Duodenal mucosa (tissue), 2 donors: Measurements from ENCODE around the gene CYP4F22.

Source experiments
- H3K27ac ChIP-seq: one replicate; pipeline ENCODE4 v1.7.0; 2013; ENCODE audit warnings: low read depth, low read length
- H3K27me3 ChIP-seq, 2 donors: one replicate each; pipeline ENCODE4 v1.7.0; 2013; ENCODE audit warnings: low read length in 2 of 2, control low read depth in 1 of 2; ENCODE audit not compliant: insufficient read depth in 2 of 2, control insufficient read depth in 1 of 2
- H3K36me3 ChIP-seq, 2 donors: one replicate each; pipeline ENCODE4 v1.7.0; 2013; ENCODE audit warnings: low read length in 2 of 2, control low read depth in 1 of 2; ENCODE audit not compliant: insufficient read depth in 2 of 2, control insufficient read depth in 1 of 2
- H3K4me1 ChIP-seq, 2 donors: one replicate each; pipeline ENCODE4 v1.7.0; 2013; ENCODE audit warnings: low read length in 2 of 2, control low read depth in 1 of 2; ENCODE audit not compliant: insufficient read depth in 2 of 2, control insufficient read depth in 1 of 2
- H3K4me3 ChIP-seq, 2 donors: one replicate each; pipeline ENCODE4 v1.7.0; 2013; ENCODE audit warnings: low read length in 2 of 2, low read depth in 1 of 2
- H3K9ac ChIP-seq, 2 donors: one replicate each; pipeline ENCODE4 v1.7.0; 2013; ENCODE audit warnings: low read length in 2 of 2, low read depth in 1 of 2
- H3K9me3 ChIP-seq, 2 donors: one replicate each; pipeline ENCODE4 v1.7.0; 2013; ENCODE audit warnings: low read length in 2 of 2, control low read depth in 1 of 2; ENCODE audit not compliant: control insufficient read depth in 1 of 2

CYP4F22 gene

DNA sequence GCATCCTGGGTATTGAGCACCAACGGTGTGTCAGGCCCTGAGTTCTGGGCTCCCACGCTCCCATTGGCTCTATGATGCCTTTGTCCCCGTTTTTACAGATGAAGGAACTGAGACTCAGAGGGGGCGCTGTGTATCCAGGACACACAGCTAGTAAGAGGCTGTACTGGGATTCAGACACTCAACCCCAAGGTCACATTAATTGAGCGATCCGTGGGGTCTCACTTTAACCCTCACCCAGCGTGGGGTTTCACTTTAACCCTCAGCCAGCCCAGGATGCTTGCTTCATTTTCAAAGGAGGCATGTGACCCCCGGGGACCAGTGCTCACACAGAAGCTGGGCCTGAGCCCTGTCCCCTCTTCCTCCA is 42.6 kb downstream of the CYP4F22 start:
- H3K4me3 ChIP-seq: peak overlapping the region; percentile 33 to 66
- no peak overlapping the region for H3K9ac ChIP-seq
- no peaks in the 10 kb centered on the region for H3K36me3 ChIP-seq
- H3K9me3 ChIP-seq: no peaks in the 10 kb centered on the region
- no peak overlapping the region for H3K27ac ChIP-seq
- H3K4me1 ChIP-seq: peaks cover 4 to 16% of the 10 kb centered on the region in 2 donors
- H3K27me3 ChIP-seq: peaks cover 4 to 15% of the 10 kb centered on the region in 2 donors

- H3K9ac ChIP-seq: no peak overlapping the region
These were observed 43.1 kb downstream of the CYP4F22 start for GRCh38 chr19:15551293-15552004.

DNA sequence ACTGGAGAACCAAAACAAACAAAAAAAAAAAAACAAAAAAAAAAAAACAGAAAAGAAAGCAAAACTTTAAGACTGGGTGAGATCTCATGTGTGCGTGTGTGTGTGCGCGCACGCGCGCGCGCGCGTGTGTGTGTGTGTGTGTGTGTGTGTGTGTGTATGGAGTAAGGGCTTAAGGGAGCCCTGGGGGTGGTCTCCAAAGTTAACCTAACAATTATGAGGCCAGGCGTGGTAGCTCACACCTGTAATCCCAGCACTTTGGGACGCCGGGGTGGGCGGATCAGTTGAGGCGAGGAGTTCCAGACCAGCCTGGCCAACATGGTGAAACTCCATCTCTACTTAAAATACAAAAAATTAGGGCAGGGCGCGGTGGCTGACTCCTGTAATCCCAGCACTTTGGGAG is 46.7 kb downstream of the CYP4F22 start:
- H3K9ac ChIP-seq: no peak overlapping the region
- peaks cover 11 to 25% of the 10 kb centered on the region in 2 donors for H3K4me1 ChIP-seq
- H3K9me3 ChIP-seq: no peaks in the 10 kb centered on the region
- H3K36me3 ChIP-seq: no peaks in the 10 kb centered on the region
- peaks cover 9 to 23% of the 10 kb centered on the region in 2 donors for H3K27me3 ChIP-seq
- H3K27ac ChIP-seq: no peak overlapping the region
- H3K4me3 ChIP-seq: no peak overlapping the region

More at GRCh38 chr19:15551293-15552004, 43.1 kb downstream of the CYP4F22 start:
- Histone ChIP-seq H3K9me3 (no peaks in the 10 kb centered on the region), H3K4me3 (peak overlapping the region; percentile 33 to 66), H3K4me1 (peaks cover 8 to 21% of the 10 kb centered on the region in 2 donors), H3K27ac (no peak overlapping the region), H3K36me3 (no peaks in the 10 kb centered on the region), H3K27me3 (peaks cover 4 to 15% of the 10 kb centered on the region in 2 donors)

- H3K36me3 ChIP-seq: no peaks in the 10 kb centered on the region
- H3K4me3 ChIP-seq: peak overlapping the region; percentile 48 to 61
- peaks cover 11 to 19% of the 10 kb centered on the region in 2 donors for H3K4me1 ChIP-seq
- H3K9me3 ChIP-seq: no peaks in the 10 kb centered on the region
- peaks cover 5 to 16% of the 10 kb centered on the region in 2 donors for H3K27me3 ChIP-seq
- no peak overlapping the region for H3K27ac ChIP-seq
- H3K9ac ChIP-seq: peak overlapping the region; percentile 4 to 27
These were observed 47.7 kb downstream of the CYP4F22 start for GRCh38 chr19:15555759-15556633.

- no peak overlapping the region for H3K9ac ChIP-seq
These were observed 48.4 kb downstream of the CYP4F22 start for GRCh38 chr19:15556634-15557181.

DNA sequence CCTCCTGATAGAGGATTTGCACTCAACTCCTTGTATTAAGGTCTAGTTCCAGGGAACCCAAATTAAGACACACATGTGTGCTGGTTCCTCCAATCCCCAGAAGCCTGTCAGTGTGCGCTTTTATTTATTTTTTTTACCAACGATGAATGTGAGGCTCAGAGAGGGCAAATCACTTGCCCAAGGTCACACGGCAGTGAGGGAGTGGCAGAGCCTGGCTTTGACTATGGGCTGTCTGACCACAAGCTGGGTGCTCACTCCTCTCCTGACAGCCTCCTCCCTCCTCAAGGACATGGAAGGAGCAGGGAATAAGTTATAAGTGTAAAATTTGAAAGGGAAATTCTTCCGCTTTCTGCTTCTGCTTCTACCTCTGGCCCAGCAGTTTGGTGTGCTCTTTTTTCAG is 48.9 kb downstream of the CYP4F22 start:
- Histone ChIP-seq H3K27ac (no peak overlapping the region), H3K9ac (no peak overlapping the region), H3K36me3 (no peaks in the 10 kb centered on the region), H3K9me3 (no peaks in the 10 kb centered on the region), H3K4me3 (no peak overlapping the region), H3K27me3 (peaks cover 5 to 16% of the 10 kb centered on the region in 2 donors), H3K4me1 (peaks cover 11 to 15% of the 10 kb centered on the region in 2 donors)

More at GRCh38 chr19:15556634-15557181, 48.4 kb downstream of the CYP4F22 start:
- H3K36me3 ChIP-seq: no peaks in the 10 kb centered on the region
- peaks cover 5 to 16% of the 10 kb centered on the region in 2 donors for H3K27me3 ChIP-seq
- no peaks in the 10 kb centered on the region for H3K9me3 ChIP-seq
- no peak overlapping the region for H3K27ac ChIP-seq
- H3K4me1 ChIP-seq: peaks cover 11 to 15% of the 10 kb centered on the region in 2 donors
- peak overlapping the region in 1 of 2 donors; percentile 61 for H3K4me3 ChIP-seq

DNA sequence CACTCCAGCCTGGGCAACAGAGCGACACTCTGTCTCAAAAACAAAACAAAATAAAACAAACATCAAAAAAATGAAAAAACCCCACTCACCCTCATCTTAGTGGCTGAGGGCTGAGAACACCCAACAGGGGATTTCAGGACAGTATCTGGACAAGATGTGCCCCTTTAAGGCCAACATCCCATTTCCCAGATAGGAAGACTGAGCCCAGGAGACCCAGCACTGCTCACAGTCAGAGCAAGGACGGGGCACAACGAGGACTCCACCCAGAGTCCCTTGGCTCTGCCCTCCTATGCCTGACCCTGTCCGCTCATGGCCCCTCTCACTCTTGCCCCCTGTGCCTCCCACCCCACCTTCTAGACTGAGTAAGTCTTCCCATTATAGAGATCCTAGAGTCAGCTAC is 53.8 kb downstream of the CYP4F22 start:
- Histone ChIP-seq H3K4me3 (no peak overlapping the region), H3K36me3 (no peaks in the 10 kb centered on the region), H3K9me3 (no peaks in the 10 kb centered on the region), H3K27me3 (peaks cover 1 to 7% of the 10 kb centered on the region in 2 donors), H3K4me1 (peaks cover 0 to 6% of the 10 kb centered on the region in 2 donors), H3K9ac (no peak overlapping the region), H3K27ac (no peak overlapping the region)

DNA sequence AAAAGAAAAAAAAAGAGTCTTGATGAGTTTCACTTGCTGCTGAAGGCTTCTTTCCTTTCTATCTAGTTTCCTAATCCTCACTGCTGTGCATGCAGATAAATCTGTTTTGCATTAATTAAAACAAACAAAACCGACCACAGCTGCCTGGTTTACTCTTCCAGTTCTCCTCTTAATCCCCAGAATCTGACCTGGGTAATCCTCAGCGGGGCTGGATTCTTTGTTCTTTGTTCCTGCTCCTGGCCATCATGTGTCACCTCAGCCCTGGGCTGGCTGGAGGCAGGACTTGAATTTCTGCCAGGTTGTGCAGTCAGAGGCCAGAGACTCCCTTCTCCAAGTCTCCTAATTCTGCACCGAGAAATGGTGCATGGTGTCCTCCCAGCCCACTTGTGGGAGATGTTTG is 54.5 kb downstream of the CYP4F22 start:
- Histone ChIP-seq H3K9ac (no peak overlapping the region), H3K4me1 (peaks cover 0 to 6% of the 10 kb centered on the region in 2 donors), H3K27ac (no peak overlapping the region), H3K27me3 (peaks cover 0 to 7% of the 10 kb centered on the region in 2 donors), H3K9me3 (no peaks in the 10 kb centered on the region), H3K36me3 (no peaks in the 10 kb centered on the region), H3K4me3 (no peak overlapping the region)

- H3K27me3 ChIP-seq: peaks cover 0 to 7% of the 10 kb centered on the region in 2 donors
- no peak overlapping the region for H3K4me3 ChIP-seq
- no peaks in the 10 kb centered on the region for H3K36me3 ChIP-seq
- H3K9ac ChIP-seq: no peak overlapping the region
- H3K27ac ChIP-seq: no peak overlapping the region
- no peaks in the 10 kb centered on the region for H3K9me3 ChIP-seq
- H3K4me1 ChIP-seq: peaks cover 0 to 6% of the 10 kb centered on the region in 2 donors
These were observed 55.0 kb downstream of the CYP4F22 start for GRCh38 chr19:15563325-15563794.

- Histone ChIP-seq H3K27ac (no peak overlapping the region), H3K9ac (no peak overlapping the region), H3K9me3 (no peaks in the 10 kb centered on the region), H3K27me3 (peaks cover 0 to 7% of the 10 kb centered on the region in 2 donors), H3K4me3 (no peak overlapping the region), H3K36me3 (no peaks in the 10 kb centered on the region), H3K4me1 (peaks cover 0 to 6% of the 10 kb centered on the region in 2 donors)
These were observed 55.6 kb downstream of the CYP4F22 start for GRCh38 chr19:15563931-15564330.
